HCT116 (cell line): ENCODE measurements around the gene LRBA. TPM values are rescaled to one million over a fixed set of nuclear protein-coding genes. Genes with fewer than 3 reads are reported as not detected.

Experiments used
- ATAC-seq: fragments of 200-7000 bp; cut with Tn5 transposase; 2 replicates; pipeline ENCODE4 v1.9.1; 2020; ENCODE audit warnings: mild to moderate bottlenecking, moderate library complexity
- BruUV-seq: library from RNA; stranded (reverse); fragments of 400-500 nt; replicated peaks from 2 replicates; lab custom pipeline; 2021; lab: Mats Ljungman, UMichigan
- CTCF ChIA-PET: fragments of 300-600 bp; sonication (Branson Sonifier 250); formaldehyde crosslinking; loops from one replicate; lab custom pipeline; 2021; ENCODE audit warnings: antibody characterized with exemption; lab: Charles Lee
- POLR2A ChIA-PET: fragments of 300-600, 350-600 bp; sonication (Branson Sonifier 250); formaldehyde crosslinking; loops from one replicate; lab custom pipeline; 2021; ENCODE audit warnings: antibody characterized with exemption; lab: Charles Lee
- RAD21 ChIA-PET, 2 experiments: fragments of 300-600 bp; sonication (Branson Sonifier 250); formaldehyde crosslinking; loops; one replicate each; lab custom pipeline; 2023; ENCODE audit warnings: low total read pairs in 2 of 2; ENCODE audit not compliant: uncharacterized antibody in 2 of 2, unreplicated experiment in 2 of 2, low non-redundant PET in 1 of 2; lab: Charles Lee
- DNase-seq: peaks from one replicate; pipeline ENCODE4 v3.0.0-alpha.2; 2010; ENCODE audit warnings: low read depth, low spot score
- H2AFZ ChIP-seq: fragments of 200-600 bp; shearing (Covaris generic), sonication (generic); 2 replicates; pipeline ENCODE4 v1.6.1; 2017; ENCODE audit warnings: low read depth, mixed run types, mixed read lengths, antibody characterized with exemption, low read length; ENCODE audit not compliant: poor library complexity, severe bottlenecking
- H3K27ac ChIP-seq: 2 replicates; pipeline ENCODE4 v1.5.1; 2012; ENCODE audit warnings: low read depth, low read length
- H3K27me3 ChIP-seq: fragments of 200-600 bp; sonication (generic); 2 replicates; pipeline ENCODE4 v1.6.1; 2016; ENCODE audit warnings: mixed run types, low read length, mixed read lengths; ENCODE audit not compliant: insufficient read depth
- H3K36me3 ChIP-seq, 2 experiments: fragments of 200-500 bp in 1 of 2; fragments of 200-600 bp in 1 of 2; sonication (Bioruptor generic) in 1 of 2; sonication (generic) in 1 of 2; 2 replicates each; pipeline versions ENCODE4 v1.5.1 to v1.6.1; 2014 to 2016; ENCODE audit warnings: low read length in 2 of 2, inconsistent platforms in 1 of 2, mixed read lengths in 1 of 2, mixed run types in 1 of 2; ENCODE audit not compliant: insufficient read depth in 2 of 2, control insufficient read depth in 1 of 2
- H3K4me1 ChIP-seq, 2 experiments: fragments of 200-600 bp in 1 of 2; sonication (generic) in 1 of 2; 2 replicates each; pipeline versions ENCODE4 v1.5.1 to v1.6.1; 2012 to 2017; ENCODE audit warnings: low read length in 2 of 2, inconsistent platforms in 1 of 2, mild to moderate bottlenecking in 1 of 2, mixed read lengths in 1 of 2, mixed run types in 1 of 2, moderate library complexity in 1 of 2; ENCODE audit not compliant: insufficient read depth in 2 of 2, control insufficient read depth in 1 of 2
- H3K4me2 ChIP-seq: fragments of 200-600 bp; sonication (generic); 2 replicates; pipeline ENCODE4 v1.6.1; 2017; ENCODE audit warnings: mixed run types, low read length, mixed read lengths
- H3K4me3 ChIP-seq, 2 experiments: fragments of 200-600 bp in 1 of 2; sonication (generic) in 1 of 2; replicated peaks in 1 of 2; 2 replicates each; pipeline ENCODE4 v1.5.1; 2011 to 2016; ENCODE audit warnings: low read length in 2 of 2, control low read depth in 1 of 2, low read depth in 1 of 2, mild to moderate bottlenecking in 1 of 2, mixed read lengths in 1 of 2, mixed run types in 1 of 2
- H3K79me2 ChIP-seq: fragments of 200-600 bp; sonication (generic); 2 replicates; pipeline ENCODE4 v1.6.1; 2017; ENCODE audit warnings: mild to moderate bottlenecking, mixed run types, low read length, moderate library complexity, mixed read lengths; ENCODE audit not compliant: insufficient read depth
- H3K9ac ChIP-seq: fragments of 200-600 bp; sonication (generic); 2 replicates; pipeline ENCODE4 v1.6.1; 2016; ENCODE audit warnings: low read length, mixed read lengths
- H3K9me2 ChIP-seq: fragments of 200-600 bp; sonication (generic), shearing (Covaris generic); 2 replicates; pipeline ENCODE4 v1.6.1; 2017; ENCODE audit warnings: mixed run types, mild to moderate bottlenecking, moderate library complexity; ENCODE audit not compliant: insufficient read depth
- H3K9me3 ChIP-seq, 2 experiments: fragments of 200-500 bp in 1 of 2; fragments of 200-600 bp in 1 of 2; sonication (Bioruptor generic) in 1 of 2; sonication (generic) in 1 of 2; 2 replicates each; pipeline ENCODE4 v1.6.1; 2014 to 2017; ENCODE audit warnings: low read length in 2 of 2, mixed read lengths in 2 of 2, inconsistent platforms in 1 of 2, low read depth in 1 of 2, mild to moderate bottlenecking in 1 of 2, mixed run types in 1 of 2, moderate library complexity in 1 of 2; ENCODE audit not compliant: control insufficient read depth in 1 of 2, insufficient read depth in 1 of 2
- H4K20me1 ChIP-seq: fragments of 200-600 bp; sonication (generic), shearing (Covaris generic); 2 replicates; pipeline ENCODE4 v1.6.1; 2017; ENCODE audit warnings: mixed run types, mild to moderate bottlenecking, moderate library complexity; ENCODE audit not compliant: insufficient read depth
- EZH2phosphoT487 ChIP-seq: fragments of 200-600 bp; IDR thresholded peaks from 2 replicates; pipeline ENCODE4 v1.6.1; 2018; ENCODE audit warnings: antibody characterized with exemption, borderline replicate concordance
- FOSL1 ChIP-seq: IDR thresholded peaks from 2 replicates; pipeline ENCODE4 v1.6.1; 2012; ENCODE audit warnings: low read depth
- SIN3A ChIP-seq: IDR thresholded peaks from 2 replicates; pipeline ENCODE4 v1.6.1; 2012; ENCODE audit warnings: low read depth
- SP1 ChIP-seq: IDR thresholded peaks from 2 replicates; pipeline ENCODE4 v1.6.1; 2012; ENCODE audit warnings: low read depth
- SRF ChIP-seq: IDR thresholded peaks from 2 replicates; pipeline ENCODE4 v1.6.1; 2012; ENCODE audit warnings: low read depth
- YY1 ChIP-seq: IDR thresholded peaks from 2 replicates; pipeline ENCODE4 v1.6.1; 2011; ENCODE audit warnings: low read length, low read depth, moderate library complexity, mild to moderate bottlenecking; ENCODE audit not compliant: insufficient replicate concordance; ENCODE audit errors: extremely low read depth
- intact Hi-C: fragments of 100-400 bp; cut with micrococcal nuclease; formaldehyde crosslinking; loops from 2 replicates; pipeline ENCODE4 v1.10.0; 2022
- total RNA-seq: library from RNA; stranded (reverse); gene quantifications from one replicate; pipeline ENCODE4 v1.2.1, GENCODE V29; 2021; ENCODE audit not compliant: unreplicated experiment
- TF ChIP-seq, protein P1 (sequence below), 3 experiments: fragments of 200-600 bp in 1 of 3; sonication (generic) in 1 of 3; IDR thresholded peaks in 2 of 3; conservative IDR thresholded peaks in 1 of 3; 2 replicates each; pipeline ENCODE4 v1.5.1; 2012 to 2017; ENCODE audit warnings: low read depth in 2 of 3, low read length in 2 of 3, antibody characterized with exemption in 1 of 3, borderline replicate concordance in 1 of 3, control low read depth in 1 of 3, mild to moderate bottlenecking in 1 of 3, mixed read lengths in 1 of 3, mixed run types in 1 of 3, moderate library complexity in 1 of 3; ENCODE audit not compliant: insufficient read depth in 1 of 3
- TF ChIP-seq, protein P2 (sequence below): IDR thresholded peaks from 2 replicates; pipeline ENCODE4 v1.6.1; 2012
- TF ChIP-seq, protein P3 (sequence below): IDR thresholded peaks from 2 replicates; pipeline ENCODE4 v1.6.1; 2012; ENCODE audit warnings: low read depth
- TF ChIP-seq, protein P4 (sequence below): IDR thresholded peaks from 2 replicates; pipeline ENCODE4 v1.6.1; 2012

The LRBA gene
- total RNA-seq, 1 experiment from 2014 or later, result 79.8 TPM

DNA sequence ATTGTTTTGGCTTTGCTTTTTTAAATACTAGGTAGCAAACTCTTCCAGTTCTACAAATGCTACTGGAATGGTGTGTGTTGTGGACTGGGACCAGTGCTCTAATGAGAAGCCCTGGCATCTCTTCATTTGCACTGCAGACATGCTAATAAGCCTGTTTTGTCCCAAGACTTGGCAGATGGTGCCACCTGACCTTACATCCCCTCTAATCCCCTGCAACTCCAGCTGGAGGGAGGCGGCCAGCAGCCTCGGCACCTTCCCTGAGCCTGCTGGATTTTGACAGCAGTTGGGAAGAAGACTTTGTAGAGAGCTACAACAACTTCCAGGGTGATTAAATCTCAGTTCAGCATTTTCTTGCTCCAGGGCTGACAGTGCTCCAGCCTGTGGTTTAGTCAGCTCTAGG lies 736.9 kb downstream of the LRBA start (continued):
- TF ChIP-seq, protein P1, sequence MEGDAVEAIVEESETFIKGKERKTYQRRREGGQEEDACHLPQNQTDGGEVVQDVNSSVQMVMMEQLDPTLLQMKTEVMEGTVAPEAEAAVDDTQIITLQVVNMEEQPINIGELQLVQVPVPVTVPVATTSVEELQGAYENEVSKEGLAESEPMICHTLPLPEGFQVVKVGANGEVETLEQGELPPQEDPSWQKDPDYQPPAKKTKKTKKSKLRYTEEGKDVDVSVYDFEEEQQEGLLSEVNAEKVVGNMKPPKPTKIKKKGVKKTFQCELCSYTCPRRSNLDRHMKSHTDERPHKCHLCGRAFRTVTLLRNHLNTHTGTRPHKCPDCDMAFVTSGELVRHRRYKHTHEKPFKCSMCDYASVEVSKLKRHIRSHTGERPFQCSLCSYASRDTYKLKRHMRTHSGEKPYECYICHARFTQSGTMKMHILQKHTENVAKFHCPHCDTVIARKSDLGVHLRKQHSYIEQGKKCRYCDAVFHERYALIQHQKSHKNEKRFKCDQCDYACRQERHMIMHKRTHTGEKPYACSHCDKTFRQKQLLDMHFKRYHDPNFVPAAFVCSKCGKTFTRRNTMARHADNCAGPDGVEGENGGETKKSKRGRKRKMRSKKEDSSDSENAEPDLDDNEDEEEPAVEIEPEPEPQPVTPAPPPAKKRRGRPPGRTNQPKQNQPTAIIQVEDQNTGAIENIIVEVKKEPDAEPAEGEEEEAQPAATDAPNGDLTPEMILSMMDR (IDR thresholded peaks at IDR 0.05 in 2 of 3, conservative IDR thresholded peaks at IDR 0.05 in 1 of 3; ENCODE audit: borderline replicate concordance in 1 of 3, insufficient read depth in 1 of 3, low read depth in 2 of 3, low read length in 2 of 3), result no peak

DNA sequence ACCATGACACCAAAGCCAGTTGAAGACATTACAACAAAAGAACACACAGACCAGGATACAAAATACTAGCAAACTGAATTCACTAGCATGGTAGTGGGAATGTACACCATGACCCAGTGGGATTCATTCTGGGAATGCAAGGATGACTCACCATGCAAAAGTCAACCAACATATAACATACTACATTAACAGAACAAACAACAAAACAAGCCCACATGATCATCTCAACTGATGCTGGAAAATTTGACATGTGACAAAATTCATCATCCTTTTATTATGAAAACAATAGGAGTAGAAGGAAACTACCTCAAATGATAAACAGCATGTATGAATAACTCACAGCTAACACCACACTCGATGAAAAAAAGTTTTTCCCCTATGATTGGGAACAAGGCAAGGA lies 746.6 kb downstream of the LRBA start:
- intact Hi-C loops, result no loop called here
- no peak overlapping the region for H3K9ac ChIP-seq
- ATAC-seq, result no peak
- RAD21 ChIA-PET, result no interaction called here
- TF ChIP-seq, protein P2, sequence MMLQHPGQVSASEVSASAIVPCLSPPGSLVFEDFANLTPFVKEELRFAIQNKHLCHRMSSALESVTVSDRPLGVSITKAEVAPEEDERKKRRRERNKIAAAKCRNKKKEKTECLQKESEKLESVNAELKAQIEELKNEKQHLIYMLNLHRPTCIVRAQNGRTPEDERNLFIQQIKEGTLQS, result no peak
- TF ChIP-seq SP1 (no peak), YY1 (no peak), FOSL1 (no peak), SIN3A (no peak), SRF (no peak), EZH2phosphoT487 (no peak)
- TF ChIP-seq, protein P3, sequence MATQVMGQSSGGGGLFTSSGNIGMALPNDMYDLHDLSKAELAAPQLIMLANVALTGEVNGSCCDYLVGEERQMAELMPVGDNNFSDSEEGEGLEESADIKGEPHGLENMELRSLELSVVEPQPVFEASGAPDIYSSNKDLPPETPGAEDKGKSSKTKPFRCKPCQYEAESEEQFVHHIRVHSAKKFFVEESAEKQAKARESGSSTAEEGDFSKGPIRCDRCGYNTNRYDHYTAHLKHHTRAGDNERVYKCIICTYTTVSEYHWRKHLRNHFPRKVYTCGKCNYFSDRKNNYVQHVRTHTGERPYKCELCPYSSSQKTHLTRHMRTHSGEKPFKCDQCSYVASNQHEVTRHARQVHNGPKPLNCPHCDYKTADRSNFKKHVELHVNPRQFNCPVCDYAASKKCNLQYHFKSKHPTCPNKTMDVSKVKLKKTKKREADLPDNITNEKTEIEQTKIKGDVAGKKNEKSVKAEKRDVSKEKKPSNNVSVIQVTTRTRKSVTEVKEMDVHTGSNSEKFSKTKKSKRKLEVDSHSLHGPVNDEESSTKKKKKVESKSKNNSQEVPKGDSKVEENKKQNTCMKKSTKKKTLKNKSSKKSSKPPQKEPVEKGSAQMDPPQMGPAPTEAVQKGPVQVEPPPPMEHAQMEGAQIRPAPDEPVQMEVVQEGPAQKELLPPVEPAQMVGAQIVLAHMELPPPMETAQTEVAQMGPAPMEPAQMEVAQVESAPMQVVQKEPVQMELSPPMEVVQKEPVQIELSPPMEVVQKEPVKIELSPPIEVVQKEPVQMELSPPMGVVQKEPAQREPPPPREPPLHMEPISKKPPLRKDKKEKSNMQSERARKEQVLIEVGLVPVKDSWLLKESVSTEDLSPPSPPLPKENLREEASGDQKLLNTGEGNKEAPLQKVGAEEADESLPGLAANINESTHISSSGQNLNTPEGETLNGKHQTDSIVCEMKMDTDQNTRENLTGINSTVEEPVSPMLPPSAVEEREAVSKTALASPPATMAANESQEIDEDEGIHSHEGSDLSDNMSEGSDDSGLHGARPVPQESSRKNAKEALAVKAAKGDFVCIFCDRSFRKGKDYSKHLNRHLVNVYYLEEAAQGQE, result no peak
- TF ChIP-seq, protein P1 (IDR thresholded peaks at IDR 0.05 in 2 of 3, conservative IDR thresholded peaks at IDR 0.05 in 1 of 3; ENCODE audit: borderline replicate concordance in 1 of 3, insufficient read depth in 1 of 3, low read depth in 2 of 3, low read length in 2 of 3), result no peak
- TF ChIP-seq, protein P4, sequence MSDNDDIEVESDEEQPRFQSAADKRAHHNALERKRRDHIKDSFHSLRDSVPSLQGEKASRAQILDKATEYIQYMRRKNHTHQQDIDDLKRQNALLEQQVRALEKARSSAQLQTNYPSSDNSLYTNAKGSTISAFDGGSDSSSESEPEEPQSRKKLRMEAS, result no peak
- TF ChIP-seq, all 23 proteins: peak for 0
- no peak for DNase-seq
- H3K4me3 ChIP-seq, result no peak overlapping the region
- no peaks in the 10 kb centered on the region for H3K9me2 ChIP-seq
- no peaks in the 10 kb centered on the region for H3K79me2 ChIP-seq
- ChIA-PET CTCF (no interaction called here), POLR2A (no interaction called here)
- no peak overlapping the region for H3K27ac ChIP-seq
- no peaks in the 10 kb centered on the region for H3K36me3 ChIP-seq
- no peaks in the 10 kb centered on the region for H3K27me3 ChIP-seq
- H3K4me1 ChIP-seq, result no peaks in the 10 kb centered on the region
- no peaks in the 10 kb centered on the region for H4K20me1 ChIP-seq
- H3K4me2 ChIP-seq, result no peak overlapping the region
- BruUV-seq, result no TSS peak
- H3K9me3 ChIP-seq, result no peaks in the 10 kb centered on the region
- no peak overlapping the region for H2AFZ ChIP-seq
